Measurements from ENCODE around the gene SLC16A3. TPM values are rescaled to one million over a fixed set of nuclear protein-coding genes. Genes with fewer than 3 reads are reported as not detected.

The SLC16A3 gene
- total and polyA plus RNA-seq, 2 donors: 29.9 to 65.5 TPM

DNA sequence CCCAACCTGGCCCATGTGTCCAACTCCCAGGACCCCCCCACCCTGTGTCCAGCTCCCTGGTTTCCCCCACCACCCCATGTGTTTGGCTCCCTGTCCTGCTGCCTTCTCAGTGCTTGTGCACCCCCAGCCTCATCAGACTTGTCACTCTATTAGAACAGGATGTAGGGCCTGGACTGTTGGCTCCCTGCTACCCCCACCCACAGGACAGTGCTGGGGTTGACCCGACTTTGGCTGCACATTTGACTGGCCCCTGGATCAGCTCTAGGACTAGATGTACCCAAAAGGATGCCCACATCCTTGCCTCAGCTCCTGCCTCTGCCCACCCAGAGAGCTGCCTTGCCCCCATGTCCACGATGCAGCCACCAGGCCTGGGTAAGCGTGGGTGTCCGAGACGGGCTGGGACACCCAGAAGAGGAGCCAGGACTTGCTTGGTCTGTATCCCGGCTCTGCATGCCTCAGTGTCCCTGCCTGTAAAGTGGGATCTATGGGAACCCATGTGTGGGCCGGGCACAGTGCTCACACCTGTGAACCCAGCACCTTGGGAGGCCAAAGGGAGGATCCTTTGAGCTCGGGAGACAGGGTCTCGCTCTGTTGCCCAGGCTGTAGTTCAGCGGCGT is 14.7 kb upstream of the SLC16A3 start:
- no peak for DNase-seq (ENCODE audit: extremely low spot score)
- H3K4me3 ChIP-seq (ENCODE audit: low read depth, low read length): no peak overlapping the region
- no peaks in the 10 kb centered on the region for H3K36me3 ChIP-seq (ENCODE audit: insufficient read depth)
- peaks cover 2% of the 10 kb centered on the region for H3K4me1 ChIP-seq (ENCODE audit: insufficient read depth)
- H3K27ac ChIP-seq (ENCODE audit: low read depth): no peak overlapping the region
- 89% methylated on average over 11 of the region's 11 CpGs for WGBS

DNA sequence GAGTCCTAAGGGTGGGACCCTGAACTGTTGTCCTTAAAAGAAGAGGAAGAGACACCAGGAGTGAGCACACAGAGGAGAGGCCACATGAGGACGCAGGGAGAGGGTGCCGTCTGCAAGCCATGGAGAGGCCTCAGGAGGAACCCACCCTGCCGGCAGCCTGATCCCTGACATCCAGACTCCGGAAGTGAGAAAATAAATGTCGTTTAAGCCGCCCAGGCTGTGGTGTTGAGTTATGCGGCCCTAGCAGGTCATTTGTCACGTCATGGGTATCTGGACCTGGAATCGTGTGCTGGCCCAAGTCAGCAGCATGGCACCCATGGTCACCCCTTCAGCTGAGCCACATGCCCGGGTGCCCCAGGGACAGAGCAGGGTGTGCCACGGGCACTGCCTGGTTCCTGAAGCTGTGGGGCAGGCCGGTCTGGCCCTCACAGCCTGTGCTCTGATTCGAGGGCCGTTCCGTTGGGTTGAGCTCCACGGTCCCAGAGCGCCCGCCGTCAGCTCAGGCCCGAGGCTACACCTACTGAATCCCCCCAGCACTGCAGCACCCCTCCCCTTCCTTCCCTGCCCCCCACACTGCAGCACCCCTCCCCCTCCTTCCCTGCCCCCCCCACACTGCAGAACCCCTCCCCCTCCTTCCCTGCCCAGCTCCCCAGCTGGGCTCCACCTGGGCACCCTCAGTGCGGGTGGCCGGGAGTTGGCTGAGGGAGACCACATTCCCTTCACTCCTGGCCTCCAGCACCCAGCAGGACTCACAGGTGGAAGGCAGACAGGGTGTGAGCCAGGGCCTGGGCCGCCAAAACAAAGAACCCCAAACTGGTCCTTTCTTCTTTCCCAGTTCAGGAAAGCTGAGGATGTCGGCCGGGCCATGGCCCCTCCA is 13.5 kb upstream of the SLC16A3 start:
- H3K4me3 ChIP-seq (ENCODE audit: low read depth, low read length): no peak overlapping the region
- no peak for DNase-seq (ENCODE audit: extremely low spot score)
- 76% methylated on average over 25 of the region's 25 CpGs for WGBS
- H3K4me1 ChIP-seq (ENCODE audit: insufficient read depth): peaks cover 2% of the 10 kb centered on the region
- H3K27ac ChIP-seq (ENCODE audit: low read depth): no peak overlapping the region
- no peaks in the 10 kb centered on the region for H3K36me3 ChIP-seq (ENCODE audit: insufficient read depth)

DNA sequence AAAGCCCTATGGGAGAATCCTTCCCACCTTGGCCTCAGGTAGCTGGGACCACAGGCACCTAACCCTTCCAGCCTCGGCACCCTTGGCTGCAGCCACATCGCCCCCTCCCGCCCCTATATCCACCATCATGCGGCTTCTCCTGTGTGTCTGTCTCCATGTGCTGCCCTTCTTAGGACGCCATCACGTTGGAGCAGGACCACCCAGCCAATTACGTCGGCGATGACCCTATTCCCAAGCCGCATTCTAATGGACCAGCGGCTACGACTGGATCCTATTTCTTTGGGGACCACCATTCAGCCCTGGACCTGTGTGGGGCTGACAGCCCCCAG is 12.9 kb upstream of the SLC16A3 start:
- 86% methylated on average over 12 of the region's 12 CpGs for WGBS
- DNase-seq (ENCODE audit: extremely low spot score): no peak
- Histone ChIP-seq H3K27ac (ENCODE audit: low read depth) (no peak overlapping the region), H3K36me3 (ENCODE audit: insufficient read depth) (no peaks in the 10 kb centered on the region), H3K4me1 (ENCODE audit: insufficient read depth) (peaks cover 2% of the 10 kb centered on the region), H3K4me3 (ENCODE audit: low read depth, low read length) (no peak overlapping the region)

DNA sequence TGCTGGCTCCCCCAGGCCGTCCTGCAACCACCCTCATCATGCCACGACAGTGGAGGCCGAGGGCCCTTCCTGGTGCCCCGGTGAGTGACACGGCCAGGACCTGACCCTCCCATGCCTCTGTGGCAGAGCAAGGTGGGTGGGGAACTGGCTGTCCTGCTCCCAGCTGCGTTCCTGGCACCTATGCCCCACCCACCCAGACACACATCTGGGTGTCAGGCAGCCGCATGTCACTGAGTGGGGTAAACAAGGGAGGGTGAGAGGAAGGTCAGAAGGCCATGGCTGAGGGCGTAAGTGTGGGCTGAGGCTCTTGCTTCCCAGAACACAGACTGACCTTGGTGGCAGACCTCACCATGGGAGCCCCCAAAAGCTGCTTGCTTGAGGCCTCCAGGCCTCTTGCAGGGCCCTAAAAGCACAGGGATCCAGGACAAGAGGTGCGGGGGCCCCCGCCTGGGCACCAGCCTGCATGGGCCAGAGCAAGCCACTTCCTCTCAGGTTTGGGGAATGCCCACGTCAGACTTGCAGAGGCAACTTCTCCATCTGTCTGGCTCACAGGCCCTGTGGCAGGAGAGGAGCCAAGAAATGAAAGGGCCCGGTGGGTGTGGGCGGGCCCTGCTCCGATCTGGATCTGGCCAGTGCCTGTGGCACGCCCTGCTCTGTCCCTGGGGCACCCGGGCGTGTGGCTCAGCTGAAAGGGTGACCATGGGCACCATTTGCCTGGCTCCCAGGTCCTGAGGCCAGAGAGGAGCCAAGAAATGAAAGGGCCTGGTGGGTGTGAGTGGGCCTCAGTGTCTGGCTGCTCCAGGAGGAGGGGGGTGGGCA is 12.3 kb upstream of the SLC16A3 start:
- H3K27ac ChIP-seq (ENCODE audit: low read depth): peak overlapping the region; percentile 11
- H3K4me1 ChIP-seq (ENCODE audit: insufficient read depth): peaks cover 2% of the 10 kb centered on the region
- WGBS: 56% methylated on average over 17 of the region's 17 CpGs
- H3K4me3 ChIP-seq (ENCODE audit: low read depth, low read length): no peak overlapping the region
- no peaks in the 10 kb centered on the region for H3K36me3 ChIP-seq (ENCODE audit: insufficient read depth)
- DNase-seq (ENCODE audit: extremely low spot score): no peak

DNA sequence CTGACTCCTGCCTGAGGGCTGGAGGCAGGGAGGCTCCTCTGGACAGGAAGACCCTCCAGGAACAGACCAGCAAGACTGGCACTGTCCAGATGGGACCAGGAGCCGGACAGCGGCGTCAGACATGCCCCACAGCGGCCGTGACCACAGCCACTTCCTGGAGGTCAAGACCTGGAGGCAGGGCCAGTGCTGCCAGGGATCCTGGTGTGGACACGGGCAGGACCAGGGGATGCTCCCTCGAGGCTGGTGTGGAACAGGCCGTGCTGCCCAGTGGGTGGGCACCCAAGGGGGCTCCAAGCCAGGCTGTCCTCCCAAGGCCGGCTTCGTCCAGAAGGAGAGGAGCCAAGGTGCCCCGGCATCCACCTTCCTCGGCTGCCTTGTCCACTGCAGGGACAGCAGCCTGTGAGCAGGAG is 11.7 kb upstream of the SLC16A3 start:
- DNase-seq (ENCODE audit: extremely low spot score): no peak
- 70% methylated on average over 12 of the region's 12 CpGs for WGBS
- Histone ChIP-seq H3K27ac (ENCODE audit: low read depth) (peak overlapping the region; percentile 11), H3K4me3 (ENCODE audit: low read depth, low read length) (no peak overlapping the region), H3K36me3 (ENCODE audit: insufficient read depth) (no peaks in the 10 kb centered on the region), H3K4me1 (ENCODE audit: insufficient read depth) (no peaks in the 10 kb centered on the region)

DNA sequence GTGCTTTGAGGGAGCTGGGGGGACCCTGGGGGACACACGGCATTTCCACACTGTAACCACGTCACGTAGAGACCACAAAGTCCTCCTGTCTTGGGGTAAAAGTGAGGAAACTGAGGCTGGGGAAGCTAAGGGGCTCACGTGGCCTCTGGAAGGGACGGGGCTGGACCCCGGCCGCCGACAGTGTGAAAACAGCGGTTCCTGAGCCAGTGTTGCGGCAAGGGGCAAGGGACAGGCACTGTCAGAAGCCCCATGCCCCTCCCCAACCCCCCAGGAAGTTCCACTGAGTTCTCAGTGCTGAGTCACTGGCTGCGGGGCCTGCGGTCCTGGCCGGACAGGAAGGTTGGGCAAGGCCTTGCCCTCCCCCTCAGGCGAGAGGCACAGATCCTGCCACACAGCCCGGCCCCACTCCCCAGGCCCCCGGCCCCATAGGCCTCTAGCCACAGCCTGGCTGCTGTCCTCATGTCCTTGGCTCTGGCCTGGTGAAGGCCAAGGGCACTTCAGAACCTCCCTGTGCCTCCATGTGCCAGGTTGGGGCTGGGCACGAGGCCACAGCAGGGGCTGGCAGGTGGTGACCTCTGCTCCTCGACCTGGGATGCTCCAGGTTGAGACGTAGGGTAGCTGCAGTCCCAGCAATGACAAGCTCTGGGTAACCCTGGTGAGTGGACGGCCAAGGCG is 11.2 kb upstream of the SLC16A3 start:
- Histone ChIP-seq H3K4me1 (ENCODE audit: insufficient read depth) (no peaks in the 10 kb centered on the region), H3K36me3 (ENCODE audit: insufficient read depth) (no peaks in the 10 kb centered on the region), H3K4me3 (ENCODE audit: low read depth, low read length) (no peak overlapping the region), H3K27ac (ENCODE audit: low read depth) (no peak overlapping the region)
- no peak for DNase-seq (ENCODE audit: extremely low spot score)
- 61% methylated on average over 21 of the region's 21 CpGs for WGBS

DNA sequence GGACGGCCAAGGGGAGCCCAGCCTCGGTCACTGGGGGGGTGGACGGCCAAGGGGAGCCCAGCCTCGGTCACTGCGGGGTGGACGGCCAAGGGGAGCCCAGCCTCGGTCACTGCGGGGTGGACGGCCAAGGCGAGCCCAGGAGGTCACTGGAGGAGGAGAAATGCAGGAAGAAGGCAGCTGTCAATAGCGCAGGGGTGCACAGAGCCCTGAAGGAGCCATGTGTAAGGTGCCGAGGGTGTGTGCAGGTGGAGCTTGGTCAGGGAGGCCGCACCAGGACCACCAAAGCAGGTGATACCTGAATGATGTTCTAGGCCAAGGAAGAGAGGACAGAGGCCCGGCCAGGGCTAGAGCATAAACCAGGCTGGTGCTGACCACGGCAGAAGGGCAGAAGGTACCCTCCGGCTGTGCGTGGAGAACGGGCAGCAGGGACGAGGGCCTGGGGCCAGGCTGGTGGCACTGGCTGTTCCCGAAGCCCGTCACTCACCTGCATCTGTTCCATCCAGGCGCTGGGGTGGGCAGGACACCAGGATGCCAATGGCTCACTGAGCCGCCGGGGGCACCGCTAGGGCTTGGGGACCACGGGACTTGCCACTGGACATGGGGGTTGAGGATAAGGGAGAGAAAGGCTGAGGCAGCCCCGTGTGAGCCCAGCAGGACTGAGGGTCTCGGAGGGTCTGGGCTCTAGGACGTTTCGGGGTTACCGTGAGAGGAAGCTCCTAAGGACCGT is 10.3 kb upstream of the SLC16A3 start:
- 90% methylated on average over 32 of the region's 32 CpGs for WGBS
- Histone ChIP-seq H3K27ac (ENCODE audit: low read depth) (no peak overlapping the region), H3K36me3 (ENCODE audit: insufficient read depth) (no peaks in the 10 kb centered on the region), H3K4me3 (ENCODE audit: low read depth, low read length) (no peak overlapping the region), H3K4me1 (ENCODE audit: insufficient read depth) (no peaks in the 10 kb centered on the region)
- DNase-seq (ENCODE audit: extremely low spot score): no peak

DNA sequence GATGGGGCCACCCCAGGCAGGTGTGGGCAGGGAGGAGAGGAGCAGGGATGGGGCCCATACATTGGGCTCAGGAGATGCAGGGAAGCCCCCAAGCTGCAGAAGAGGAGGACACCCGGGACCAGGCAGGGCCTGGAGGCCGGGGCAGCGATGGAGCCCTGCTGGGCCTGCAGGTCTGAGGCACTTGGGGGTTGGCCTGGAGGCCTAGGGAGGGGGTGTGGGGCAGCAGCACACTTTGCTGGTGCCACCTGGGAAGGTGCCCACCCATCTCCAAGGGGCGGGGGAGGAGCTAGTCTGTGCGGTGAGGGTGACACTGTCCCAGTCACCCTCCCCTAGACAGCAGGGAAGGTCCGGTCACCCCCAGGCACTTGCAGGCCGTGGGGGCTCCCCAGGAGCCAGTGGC is 9.8 kb upstream of the SLC16A3 start:
- H3K27ac ChIP-seq (ENCODE audit: low read depth): no peak overlapping the region
- no peak overlapping the region for H3K4me3 ChIP-seq (ENCODE audit: low read depth, low read length)
- H3K4me1 ChIP-seq (ENCODE audit: insufficient read depth): no peaks in the 10 kb centered on the region
- H3K36me3 ChIP-seq (ENCODE audit: insufficient read depth): no peaks in the 10 kb centered on the region
- no peak for DNase-seq (ENCODE audit: extremely low spot score)
- 91% methylated on average over 7 of the region's 7 CpGs for WGBS

DNA sequence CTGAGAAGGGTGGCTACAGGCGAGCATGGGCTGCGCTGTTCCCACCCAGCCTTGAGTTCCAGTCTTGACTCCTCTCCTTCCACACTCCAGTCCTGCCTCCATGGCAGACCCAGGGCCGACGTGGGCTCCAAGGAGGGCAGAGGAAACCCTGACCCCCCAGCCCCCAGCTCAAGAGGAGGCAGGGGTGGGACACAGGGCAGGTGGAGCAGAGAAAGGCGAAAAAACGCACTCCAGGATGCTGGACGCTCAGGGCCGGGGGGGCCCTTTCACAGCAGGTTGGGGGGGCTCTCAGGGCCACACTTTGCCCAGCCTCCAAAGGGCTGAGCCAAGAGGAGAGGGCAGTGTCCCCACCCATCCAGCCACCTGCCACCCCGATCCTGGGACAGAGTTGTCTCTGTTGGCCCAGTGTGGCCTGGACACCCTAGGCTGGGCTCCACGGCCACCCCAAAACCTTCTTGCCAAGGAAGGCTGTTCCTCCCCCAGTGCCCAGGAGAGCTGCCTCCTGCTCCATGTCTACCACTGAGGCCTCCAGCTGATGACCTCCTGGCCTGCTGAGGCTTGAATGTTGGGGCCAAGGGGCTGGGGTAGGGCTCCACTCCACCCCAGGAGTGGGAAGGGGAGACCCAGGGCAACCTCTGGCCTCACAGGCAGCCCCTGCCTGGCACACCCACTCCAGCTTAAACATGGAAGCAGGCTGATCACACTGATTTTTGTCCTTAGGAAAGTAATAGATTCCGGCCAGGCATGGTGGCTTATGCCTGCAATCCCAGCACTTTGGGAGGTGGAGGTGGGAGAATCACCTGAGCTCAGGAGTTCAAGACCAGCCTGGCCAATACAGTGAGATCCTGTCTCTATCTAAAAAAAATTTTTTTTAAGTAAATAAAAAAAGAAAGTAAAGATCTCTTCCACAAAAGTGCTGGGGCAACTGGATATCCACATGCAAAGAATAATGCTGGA is 8.8 kb upstream of the SLC16A3 start:
- Histone ChIP-seq H3K4me3 (ENCODE audit: low read depth, low read length) (no peak overlapping the region), H3K27ac (ENCODE audit: low read depth) (no peak overlapping the region), H3K4me1 (ENCODE audit: insufficient read depth) (no peaks in the 10 kb centered on the region), H3K36me3 (ENCODE audit: insufficient read depth) (no peaks in the 10 kb centered on the region)
- DNase-seq (ENCODE audit: extremely low spot score): no peak
- WGBS: 86% methylated on average over 11 of the region's 11 CpGs

DNA sequence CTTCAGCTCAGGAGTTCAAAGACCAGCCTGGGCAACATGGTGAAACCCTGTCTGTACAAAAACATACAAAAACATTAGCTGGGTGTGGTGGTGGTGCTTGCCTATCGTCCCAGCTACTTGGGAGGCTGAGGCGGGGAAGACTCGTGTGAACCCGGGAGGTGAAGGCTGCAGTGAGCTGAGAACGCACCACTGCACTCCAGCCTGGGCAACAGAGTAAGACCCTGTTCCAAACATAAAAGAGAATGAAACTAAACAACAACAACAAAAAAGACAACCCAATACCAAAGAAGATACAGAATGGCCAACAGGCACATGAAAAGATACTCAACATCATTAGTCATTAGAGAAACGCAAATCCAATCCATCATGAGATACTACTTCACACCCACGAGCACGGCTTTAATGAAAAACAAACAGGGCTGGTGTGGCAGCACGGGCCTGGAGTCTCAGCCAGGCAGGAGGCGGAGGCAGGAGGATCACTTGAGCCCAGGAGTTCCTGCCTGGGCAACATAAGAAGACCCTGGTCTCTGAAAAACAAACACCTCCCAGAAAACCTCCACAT is 7.4 kb upstream of the SLC16A3 start:
- Histone ChIP-seq H3K27ac (ENCODE audit: low read depth) (no peak overlapping the region), H3K4me3 (ENCODE audit: low read depth, low read length) (no peak overlapping the region), H3K36me3 (ENCODE audit: insufficient read depth) (no peaks in the 10 kb centered on the region), H3K4me1 (ENCODE audit: insufficient read depth) (no peaks in the 10 kb centered on the region)
- no peak for DNase-seq (ENCODE audit: extremely low spot score)
- WGBS: 81% methylated on average over 10 of the region's 10 CpGs

DNA sequence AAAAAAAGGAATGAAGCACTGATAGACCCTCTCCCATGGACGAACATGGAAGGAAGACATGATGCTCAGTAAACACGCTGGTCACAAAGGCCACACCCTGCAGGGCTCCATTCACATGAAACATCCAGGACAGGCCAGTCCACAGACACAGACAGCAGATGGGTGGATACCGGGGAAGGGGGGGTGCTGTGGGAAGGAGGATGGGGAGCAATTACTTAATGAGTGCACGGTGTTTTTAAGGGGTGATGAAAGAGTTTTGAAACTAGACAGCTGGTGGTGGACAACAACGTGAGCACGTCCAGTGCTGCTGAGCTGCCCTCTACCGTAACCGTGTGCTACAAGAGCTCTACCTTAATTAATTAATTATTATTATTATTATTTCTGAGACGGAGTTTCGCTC is 6.0 kb upstream of the SLC16A3 start:
- WGBS: 57% methylated on average over 10 of the region's 10 CpGs
- H3K4me1 ChIP-seq (ENCODE audit: insufficient read depth): no peaks in the 10 kb centered on the region
- DNase-seq (ENCODE audit: extremely low spot score): no peak
- H3K27ac ChIP-seq (ENCODE audit: low read depth): no peak overlapping the region
- H3K4me3 ChIP-seq (ENCODE audit: low read depth, low read length): no peak overlapping the region
- H3K36me3 ChIP-seq (ENCODE audit: insufficient read depth): no peaks in the 10 kb centered on the region

DNA sequence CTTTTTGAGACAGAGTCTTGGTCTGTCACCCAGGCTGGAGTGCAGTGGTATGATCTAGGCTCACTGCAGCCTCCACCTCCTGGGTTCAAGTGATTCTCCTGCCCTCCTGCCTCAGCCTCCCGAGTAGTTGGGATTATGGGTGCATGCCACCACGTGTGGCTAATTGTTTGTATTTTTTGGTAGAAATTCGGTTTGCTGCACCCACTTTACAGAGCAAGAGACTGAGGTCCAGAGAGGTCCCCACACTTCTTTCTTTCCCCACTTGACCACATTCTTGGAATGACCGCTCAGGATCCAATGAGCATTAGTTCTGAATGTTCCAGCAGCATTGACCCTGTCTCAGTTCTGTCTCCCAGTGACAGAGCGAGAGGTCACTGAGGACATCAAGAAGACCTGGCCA is 5.3 kb upstream of the SLC16A3 start:
- Histone ChIP-seq H3K4me1 (ENCODE audit: insufficient read depth) (no peaks in the 10 kb centered on the region), H3K4me3 (ENCODE audit: low read depth, low read length) (no peak overlapping the region), H3K36me3 (ENCODE audit: insufficient read depth) (no peaks in the 10 kb centered on the region), H3K27ac (ENCODE audit: low read depth) (no peak overlapping the region)
- 80% methylated on average over 5 of the region's 5 CpGs for whole genome bisulfite sequencing
- DNase-seq (ENCODE audit: extremely low spot score): no peak
